Fibroblast of pulmonary artery (primary cell): ENCODE data around the gene C3orf20.

Experiments
- DNase-seq: peaks from one replicate; pipeline ENCODE4 v3.0.0-alpha.2; 2010; ENCODE audit warnings: low read depth
- H3K4me3 ChIP-seq: replicated peaks from 2 replicates; pipeline ENCODE4 v1.5.1; 2011; ENCODE audit warnings: low read depth, mild to moderate bottlenecking, control low read depth, low read length, moderate library complexity
- TF ChIP-seq, protein P1 (sequence below): IDR thresholded peaks from 2 replicates; pipeline ENCODE4 v1.5.1; 2011; ENCODE audit warnings: mild to moderate bottlenecking, control low read depth, low read length, inconsistent platforms; ENCODE audit errors: missing control alignments

C3orf20 gene

DNA sequence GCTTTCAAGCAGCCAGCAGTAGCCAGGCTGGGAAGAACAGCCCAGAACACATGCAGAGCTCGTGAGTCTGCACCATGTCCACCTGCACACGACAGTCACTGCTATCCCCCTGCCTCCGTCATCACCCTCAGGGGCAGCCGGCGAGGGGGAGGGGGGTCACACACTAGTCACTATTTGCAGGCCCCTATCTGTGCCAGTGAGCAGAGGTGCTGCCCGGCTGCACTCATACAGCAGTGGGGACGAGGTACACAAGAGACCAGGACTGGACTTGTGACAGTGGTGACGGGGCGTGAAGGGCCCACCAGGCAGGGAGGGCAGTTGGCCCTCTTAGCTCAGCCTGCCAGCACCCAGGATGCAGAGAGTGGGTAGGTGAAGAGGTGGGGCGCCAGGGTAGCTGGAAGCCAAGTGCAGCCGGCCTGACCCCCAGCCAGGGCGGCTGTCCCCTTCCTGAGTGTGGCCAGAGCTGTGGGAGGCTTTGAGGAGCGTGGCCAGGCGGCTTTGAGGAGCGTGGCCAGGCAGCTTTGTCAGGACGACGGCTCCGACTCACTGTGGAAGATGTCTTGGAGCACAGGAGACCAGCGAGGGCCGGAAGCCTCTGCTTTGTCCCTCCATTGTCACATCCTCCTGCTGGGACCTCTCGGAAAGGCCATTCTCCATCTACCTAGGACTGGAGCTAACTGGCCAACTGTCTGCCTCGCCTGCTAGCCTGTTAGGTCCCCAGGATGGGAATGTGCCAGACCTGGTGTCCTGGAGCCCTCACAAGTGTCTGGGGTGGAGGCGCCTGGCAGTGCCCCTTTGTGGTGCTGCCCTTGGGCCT lies 91.7 kb downstream of the C3orf20 start:
- no peak for DNase-seq
- no peak overlapping the region for H3K4me3 ChIP-seq
- TF ChIP-seq, protein P1, sequence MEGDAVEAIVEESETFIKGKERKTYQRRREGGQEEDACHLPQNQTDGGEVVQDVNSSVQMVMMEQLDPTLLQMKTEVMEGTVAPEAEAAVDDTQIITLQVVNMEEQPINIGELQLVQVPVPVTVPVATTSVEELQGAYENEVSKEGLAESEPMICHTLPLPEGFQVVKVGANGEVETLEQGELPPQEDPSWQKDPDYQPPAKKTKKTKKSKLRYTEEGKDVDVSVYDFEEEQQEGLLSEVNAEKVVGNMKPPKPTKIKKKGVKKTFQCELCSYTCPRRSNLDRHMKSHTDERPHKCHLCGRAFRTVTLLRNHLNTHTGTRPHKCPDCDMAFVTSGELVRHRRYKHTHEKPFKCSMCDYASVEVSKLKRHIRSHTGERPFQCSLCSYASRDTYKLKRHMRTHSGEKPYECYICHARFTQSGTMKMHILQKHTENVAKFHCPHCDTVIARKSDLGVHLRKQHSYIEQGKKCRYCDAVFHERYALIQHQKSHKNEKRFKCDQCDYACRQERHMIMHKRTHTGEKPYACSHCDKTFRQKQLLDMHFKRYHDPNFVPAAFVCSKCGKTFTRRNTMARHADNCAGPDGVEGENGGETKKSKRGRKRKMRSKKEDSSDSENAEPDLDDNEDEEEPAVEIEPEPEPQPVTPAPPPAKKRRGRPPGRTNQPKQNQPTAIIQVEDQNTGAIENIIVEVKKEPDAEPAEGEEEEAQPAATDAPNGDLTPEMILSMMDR: no peak

DNA sequence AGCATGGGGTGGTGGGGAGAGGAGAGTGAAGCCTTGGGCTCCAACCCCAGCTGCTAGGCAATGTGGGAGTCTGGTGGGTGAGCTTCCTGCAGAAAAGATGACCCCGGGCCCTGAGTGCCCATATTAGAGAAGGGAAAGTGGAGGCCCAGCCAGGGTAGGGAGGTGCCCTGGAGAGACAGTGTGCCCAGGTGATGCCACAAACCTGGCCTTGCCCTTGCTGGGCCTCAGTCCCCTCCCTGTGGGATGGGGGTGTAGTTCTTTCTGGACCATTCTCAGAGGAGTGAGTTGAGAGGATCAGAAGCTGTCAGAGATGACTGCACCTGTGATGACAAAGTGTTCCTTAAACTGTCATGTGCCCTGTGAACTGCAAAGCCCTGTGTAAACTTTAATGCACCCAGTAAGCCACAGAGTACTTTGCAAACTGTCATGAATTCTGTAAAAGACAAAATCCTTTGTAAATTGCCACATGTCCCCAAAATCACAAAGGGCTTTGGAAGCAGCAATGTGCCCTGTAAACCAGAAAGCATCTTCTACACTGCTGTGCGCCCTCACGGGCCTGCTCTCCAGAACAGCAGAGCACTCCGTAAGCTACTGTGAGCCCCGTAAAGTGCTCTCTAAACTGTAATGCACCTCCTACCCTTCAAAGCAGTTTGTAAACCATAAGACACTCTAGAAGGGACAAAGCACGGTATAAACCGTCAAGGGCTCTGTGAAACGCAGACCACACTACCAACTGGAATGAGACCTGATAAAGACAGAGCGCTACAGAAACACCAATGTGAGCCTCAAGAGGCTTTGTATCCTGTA lies 92.5 kb downstream of the C3orf20 start:
- TF ChIP-seq, protein P1: no peak
- H3K4me3 ChIP-seq: no peak overlapping the region
- DNase-seq: no peak

DNA sequence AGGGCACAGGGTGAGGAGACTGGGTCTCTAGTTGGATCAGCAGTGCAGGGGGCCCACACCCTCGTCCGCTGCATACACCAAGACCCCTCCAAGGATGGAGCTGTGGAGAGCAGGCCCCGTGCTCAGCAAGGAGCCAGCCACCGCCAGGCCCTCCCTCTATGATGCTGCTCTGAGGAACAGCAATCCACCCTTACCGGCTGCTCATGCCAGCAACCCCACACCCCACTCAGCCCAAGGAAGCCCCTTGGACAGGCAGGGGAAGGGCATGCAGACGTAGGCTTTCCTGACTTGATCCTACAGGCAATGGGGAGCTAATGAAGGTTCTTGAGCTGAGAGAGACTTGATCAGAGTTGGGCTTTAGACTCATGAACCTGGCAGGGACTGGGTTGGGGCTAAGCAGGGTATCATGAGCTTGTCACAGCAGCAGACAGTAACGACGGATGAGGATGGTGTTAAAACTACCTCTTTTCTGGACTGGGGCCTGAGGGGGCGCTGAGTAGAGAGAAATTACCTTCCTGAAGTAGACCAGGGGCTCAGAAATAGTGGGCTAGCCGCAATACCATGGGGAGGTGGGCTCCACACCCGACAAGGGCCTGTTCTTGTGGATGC lies 93.3 kb downstream of the C3orf20 start:
- H3K4me3 ChIP-seq: no peak overlapping the region
- TF ChIP-seq, protein P1: no peak
- no peak for DNase-seq

DNA sequence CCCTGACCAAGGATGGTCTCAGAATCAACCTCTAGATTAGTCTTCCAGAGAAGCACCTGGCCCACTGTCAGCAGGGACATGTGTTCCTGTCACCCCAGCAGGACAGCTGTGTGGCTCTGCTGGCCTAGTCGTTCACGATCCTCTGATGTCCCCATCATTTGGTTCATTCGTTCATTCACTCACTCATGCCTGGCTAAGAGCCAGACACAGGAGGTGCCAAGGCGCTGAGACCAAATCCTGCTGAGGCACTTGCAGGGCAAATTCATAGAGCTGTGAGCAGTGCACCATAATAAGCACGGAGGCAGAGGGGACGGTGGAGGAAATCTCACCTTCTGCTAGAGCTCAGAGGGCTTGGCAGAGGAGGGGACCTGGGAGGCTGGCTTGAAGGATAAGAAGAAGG lies 93.9 kb downstream of the C3orf20 start:
- TF ChIP-seq, protein P1: no peak
- no peak overlapping the region for H3K4me3 ChIP-seq
- no peak for DNase-seq

DNA sequence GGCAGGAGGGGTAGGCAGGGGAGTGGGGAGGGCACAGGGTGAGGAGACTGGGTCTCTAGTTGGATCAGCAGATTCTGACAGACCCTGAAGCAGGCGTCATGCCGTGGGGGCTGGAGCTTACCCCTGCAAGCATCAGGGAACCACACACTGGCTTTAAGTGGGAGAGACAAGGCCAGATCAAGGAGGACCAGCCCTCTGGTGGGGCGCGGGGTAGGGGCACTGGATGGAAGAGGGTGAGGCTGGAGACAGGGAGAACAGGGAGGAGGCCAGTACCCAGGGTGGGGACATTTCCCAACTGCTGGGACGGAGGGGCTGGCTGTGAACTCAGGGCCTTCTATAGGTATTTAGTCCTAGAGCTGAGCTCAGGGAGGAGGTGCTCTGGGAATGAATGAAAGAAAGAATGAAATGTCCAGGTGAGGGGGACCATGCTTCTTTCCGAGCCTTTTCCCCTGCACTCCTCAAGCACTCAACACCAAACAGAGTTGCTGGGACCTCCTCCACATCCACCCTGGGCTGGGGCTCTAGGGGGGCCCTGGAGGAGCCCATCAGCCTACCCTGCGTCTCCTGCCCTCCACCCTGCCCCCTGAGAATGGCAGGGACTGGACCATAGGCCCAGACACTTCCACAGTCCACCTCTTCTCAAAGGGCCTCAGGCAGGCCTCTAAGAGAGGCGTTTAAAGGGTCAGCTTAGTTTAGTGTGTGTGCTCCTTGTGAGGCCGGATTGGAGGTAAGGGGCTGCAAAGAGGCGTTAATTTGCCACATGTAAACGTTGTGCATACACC lies 94.8 kb downstream of the C3orf20 start:
- no peak for DNase-seq
- H3K4me3 ChIP-seq: no peak overlapping the region
- TF ChIP-seq, protein P1: no peak

DNA sequence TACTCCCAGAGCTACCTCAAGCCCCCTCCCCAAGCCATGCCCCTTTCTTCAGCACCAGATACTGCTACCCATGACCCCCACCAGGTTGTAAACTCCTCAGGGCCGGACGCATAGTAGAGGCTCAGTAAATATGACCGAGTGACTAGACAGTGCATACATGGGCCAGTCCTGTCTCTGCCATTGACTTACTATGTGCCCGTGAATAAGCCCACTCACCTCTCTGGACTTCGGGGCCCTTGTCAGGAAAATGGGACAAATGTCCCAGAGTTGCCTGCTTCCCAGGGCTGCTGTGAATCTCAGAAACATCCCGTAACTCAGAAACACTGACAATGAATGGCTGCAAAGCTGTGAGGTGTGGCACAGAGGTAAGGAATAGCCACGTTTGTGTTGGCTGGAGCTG lies 95.7 kb downstream of the C3orf20 start:
- no peak overlapping the region for H3K4me3 ChIP-seq
- DNase-seq: no peak
- TF ChIP-seq, protein P1: no peak
